GM21447 (cell line): ENCODE measurements around the gene TTPAL.

Source experiments
- ATAC-seq: cut with Tn5 transposase; IDR thresholded peaks from one replicate; pipeline ENCODE4 v1.9.1; 2021; ENCODE audit not compliant: unreplicated experiment

The TTPAL gene

DNA sequence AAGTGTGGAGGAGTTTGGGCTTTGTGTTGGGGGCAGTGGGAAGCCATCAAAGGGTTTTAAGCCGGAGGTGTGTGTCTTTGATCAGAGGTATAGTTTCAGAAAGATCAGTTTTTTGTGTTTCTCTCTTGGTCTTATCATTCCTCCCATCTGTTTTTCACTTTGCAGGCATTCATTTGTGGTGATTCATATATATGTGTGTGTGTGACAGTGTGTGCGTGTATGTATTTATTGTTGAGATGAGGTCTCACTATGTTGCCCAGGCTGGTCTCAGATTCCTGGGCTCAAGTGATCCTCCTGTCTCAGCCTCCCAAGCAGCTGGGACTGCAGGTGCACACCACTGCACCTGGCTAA is 57.3 kb downstream of the TTPAL start:
- ATAC-seq = no peak

DNA sequence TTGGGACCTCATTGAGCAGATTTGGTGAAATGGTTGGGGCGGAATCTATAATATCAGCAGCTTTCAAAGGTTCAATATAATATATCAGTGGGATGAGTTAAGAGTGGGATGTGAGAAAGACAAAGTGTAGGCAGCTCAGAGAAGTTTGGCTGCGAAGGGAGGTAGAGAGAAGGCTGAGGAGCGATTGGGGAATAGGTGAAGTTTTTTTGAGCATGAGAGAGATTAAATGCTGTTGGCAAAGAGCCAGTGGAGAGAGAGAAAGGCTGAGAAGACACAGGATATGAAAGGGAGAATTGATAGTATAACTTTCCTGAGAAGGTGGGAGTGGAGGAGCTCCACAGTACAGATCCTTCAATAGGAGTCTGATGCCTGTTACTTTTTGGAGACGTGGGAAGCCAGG is 58.3 kb downstream of the TTPAL start:
- no peak for ATAC-seq

DNA sequence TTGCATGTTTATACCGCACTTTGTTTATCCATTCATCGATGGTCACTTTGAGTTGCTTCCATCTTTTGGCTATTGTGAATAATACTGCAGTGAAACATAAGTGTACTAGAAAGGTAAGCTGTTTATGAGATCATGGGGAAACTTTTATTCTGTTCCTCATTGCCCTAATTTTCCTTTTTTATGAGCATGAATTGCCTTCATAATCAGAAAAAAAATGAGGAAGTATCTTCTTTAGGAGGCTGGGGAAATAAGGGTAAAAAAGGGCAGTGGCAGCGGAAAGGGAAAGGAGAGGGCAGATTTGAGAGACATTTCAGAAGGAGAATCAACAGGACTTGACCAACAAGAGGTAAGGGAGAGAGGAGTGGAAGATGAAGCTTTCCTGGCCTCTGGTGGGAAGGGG is 60.5 kb downstream of the TTPAL start:
- ATAC-seq = no peak

DNA sequence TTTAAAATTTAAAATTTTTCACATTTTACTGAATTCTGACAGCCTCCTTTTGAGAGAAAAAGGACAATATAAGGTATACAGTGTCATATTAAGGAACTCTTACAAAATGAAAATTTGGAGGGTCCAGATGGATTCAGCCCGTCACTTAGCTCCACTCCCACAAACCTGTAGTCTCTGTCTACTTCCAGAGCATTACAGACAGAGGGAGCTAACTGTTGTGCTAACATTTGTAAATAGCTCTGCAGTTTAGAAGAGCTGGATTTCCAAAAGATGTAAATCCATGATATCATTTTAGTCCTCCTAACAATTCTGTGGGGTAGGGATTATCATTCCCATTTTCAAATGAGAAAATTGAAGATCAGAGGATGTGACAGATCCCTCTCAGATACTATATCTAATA is 62.3 kb downstream of the TTPAL start:
- no peak for ATAC-seq

DNA sequence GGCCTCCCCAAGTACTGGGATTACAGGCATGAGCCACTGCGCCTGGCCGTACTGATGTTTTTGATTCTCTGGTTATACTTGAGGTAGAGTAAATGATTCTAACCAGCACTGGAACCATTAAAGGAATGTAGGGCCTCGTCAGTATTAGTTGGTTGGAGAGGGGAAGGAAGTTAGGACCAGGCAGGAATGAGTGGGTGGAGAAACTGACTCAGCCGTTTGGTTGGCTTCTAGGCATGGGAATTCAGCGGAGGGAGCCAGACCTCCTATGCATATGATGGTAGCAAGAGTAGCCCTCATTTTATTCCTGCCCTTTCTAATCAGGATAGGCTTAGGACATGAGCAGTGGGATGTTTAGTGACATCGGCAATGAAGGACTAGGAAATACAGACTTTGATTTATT is 65.2 kb downstream of the TTPAL start:
- ATAC-seq = no peak

DNA sequence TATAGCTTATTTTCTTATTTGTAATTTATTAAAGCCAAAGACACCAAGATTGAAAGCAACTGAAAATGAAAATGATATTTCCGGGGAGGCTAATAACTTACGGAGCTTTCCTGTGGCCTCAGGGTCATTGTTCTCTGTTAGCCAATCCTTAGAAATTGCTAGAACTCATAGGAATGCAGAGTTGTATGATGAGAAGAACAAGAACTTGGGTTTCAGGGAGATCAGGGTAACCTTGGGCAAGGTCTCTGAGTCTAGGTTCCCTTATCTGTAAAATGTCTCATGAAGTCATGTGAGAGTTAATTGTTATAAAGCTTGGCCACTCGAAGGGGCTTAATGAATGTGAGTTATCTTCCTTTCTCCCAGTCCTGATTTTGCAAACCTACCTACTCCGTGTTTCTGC is 66.3 kb downstream of the TTPAL start:
- no peak for ATAC-seq

DNA sequence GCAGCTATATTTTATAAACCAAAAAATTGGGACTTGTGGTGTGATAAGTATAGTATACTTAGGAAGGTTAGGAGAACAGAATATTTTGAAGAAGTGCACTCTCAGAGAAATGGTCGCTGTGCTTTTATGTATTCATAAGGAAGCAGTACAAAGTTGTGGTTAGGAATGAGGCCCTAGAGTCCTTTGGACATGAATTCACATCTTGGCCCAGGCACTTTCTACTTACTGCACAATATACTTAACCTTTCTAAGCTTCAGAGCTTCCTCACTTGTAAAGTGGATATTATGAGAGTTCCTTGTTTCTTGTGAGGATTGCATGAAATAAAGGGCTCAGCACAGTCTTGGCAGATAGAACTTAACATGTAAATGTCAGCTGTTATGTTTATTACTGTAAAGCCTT is 67.2 kb downstream of the TTPAL start:
- no peak for ATAC-seq

DNA sequence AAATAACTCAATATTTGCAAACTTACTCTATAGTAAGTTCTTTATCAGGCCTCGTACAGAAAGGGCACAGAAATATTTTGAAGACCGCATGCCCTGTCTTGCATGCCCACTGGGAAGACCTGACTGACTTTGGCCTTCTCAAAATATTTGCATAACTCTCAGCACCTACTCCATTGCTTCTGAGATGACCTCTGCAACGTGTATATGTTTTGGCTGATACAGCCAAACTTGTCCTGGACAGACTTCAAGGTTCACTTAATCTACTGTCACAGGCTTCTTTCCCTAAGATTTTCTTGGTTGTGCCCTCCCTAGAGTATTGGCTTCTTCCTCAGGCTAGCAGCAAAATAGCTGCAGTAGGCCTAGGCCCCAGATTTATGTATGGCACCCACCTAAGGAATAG is 67.7 kb downstream of the TTPAL start:
- ATAC-seq = no peak
